GM10266 (cell line): ENCODE measurements around the gene MCC.
"Not testable (repeated sequence)": the region's sequence is repeated elsewhere in the genome, so short reads cannot be mapped to it uniquely, and the experiment has no call there.

Source experiments
- DNase-seq: peaks from one replicate; pipeline ENCODE4 v3.0.0; 2012; ENCODE audit errors: extremely low spot score
- CTCF ChIP-seq: IDR thresholded peaks from 2 replicates; pipeline ENCODE4 v1.5.1; 2012; ENCODE audit warnings: mild to moderate bottlenecking, low read depth; ENCODE audit not compliant: control insufficient read depth, insufficient read depth; ENCODE audit errors: missing control alignments

Gene MCC

GRCh38 chr5:113427871-113428574 is 60.2 kb downstream of the MCC start:
- DNase-seq = no peak
- no peak for TF ChIP-seq CTCF

GRCh38 chr5:113425909-113426308 is 62.3 kb downstream of the MCC start:
- DNase-seq = no peak
- TF ChIP-seq CTCF = no peak

- no peak for TF ChIP-seq CTCF
- no peak for DNase-seq
These were observed 66.6 kb downstream of the MCC start for GRCh38 chr5:113421693-113422092.

GRCh38 chr5:113405530-113405929 is 82.7 kb downstream of the MCC start:
- TF ChIP-seq CTCF = no peak
- no peak for DNase-seq

- no peak for TF ChIP-seq CTCF
- DNase-seq = no peak
These were observed 84.0 kb downstream of the MCC start for GRCh38 chr5:113404269-113404668.

GRCh38 chr5:113397986-113398385 is 90.3 kb downstream of the MCC start:
- DNase-seq = not testable (repeated sequence)

GRCh38 chr5:113397046-113397445 is 91.2 kb downstream of the MCC start:
- DNase-seq = no peak
- TF ChIP-seq CTCF = no peak

GRCh38 chr5:113394658-113395057 is 93.6 kb downstream of the MCC start:
- DNase-seq = no peak
- no peak for TF ChIP-seq CTCF
